Testis (tissue), 2 donors: ENCODE data around the gene THADA.

Experiments used
- CTCF ChIP-seq, 3 experiments: fragments of 450-650 bp in 2 of 3; fragments of 200-600 bp in 1 of 3; sonication (generic) in 1 of 3; IDR thresholded peaks; one replicate each; pipeline ENCODE4 v1.5.1; 2016 to 2019; ENCODE audit warnings: antibody characterized with exemption in 3 of 3, mild to moderate bottlenecking in 2 of 3, moderate library complexity in 1 of 3
- POLR2A ChIP-seq: fragments of 450-650 bp; IDR thresholded peaks from one replicate; pipeline ENCODE4 v1.6.1; 2017; ENCODE audit warnings: antibody characterized with exemption, mild to moderate bottlenecking, moderate library complexity

- no peak for TF ChIP-seq CTCF (IDR thresholded peaks at IDR 0.05)
- TF ChIP-seq POLR2A: no peak
Observed at GRCh38 chr2:43344868-43345373, 250.9 kb downstream of the THADA start.
